Measurements from ENCODE around the gene ZDHHC14. TPM values are rescaled to one million over a fixed set of nuclear protein-coding genes. Genes with fewer than 3 reads are reported as not detected.

Gene ZDHHC14
- total and polyA plus RNA-seq, 2 of the 8 experiments (the other 6 are each of a cell fraction or from before 2014, with no cell fraction given), result 2.9 to 5.3 TPM

GRCh38 chr6:157528931-157529653 is 148.1 kb downstream of the ZDHHC14 start:
- peaks cover 0 to 2% of the 10 kb centered on the region in 2 experiments; a peak in 1 of 4 replicates for H3K9me3 ChIP-seq (ENCODE audit: insufficient read depth in 2 of 2, low read depth in 1 of 2, low read length in 1 of 2)
- H2BK5ac ChIP-seq (ENCODE audit: low read depth, low read length), result no peak overlapping the region
- H4K91ac ChIP-seq (replicated peaks; ENCODE audit: insufficient read length, low read length), result no peak overlapping the region
- no peak overlapping the region for H4K5ac ChIP-seq (ENCODE audit: insufficient read length, low read depth, low read length)
- no peaks in the 10 kb centered on the region for H3K36me3 ChIP-seq (ENCODE audit: control insufficient read depth in 2 of 4, insufficient read depth in 4 of 4, low read length in 3 of 4)
- H3K27me3 ChIP-seq (replicated peaks in 1 of 4; ENCODE audit: control insufficient read depth in 3 of 4, extremely low read depth in 1 of 4, insufficient read depth in 3 of 4, low read length in 3 of 4), result 0 out of 7 replicates have a peak, but pooled peaks cover 0 to 2% (median 0%) of the 10 kb centered on the region in 4 experiments
- no peak overlapping the region for H3K18ac ChIP-seq (ENCODE audit: extremely low read depth, low read length)
- DNase-seq (ENCODE audit: low read depth in 1 of 2, low spot score in 2 of 2) (no peak), FAIRE-seq (no peak)
- no peak overlapping the region for H2AK5ac ChIP-seq (ENCODE audit: low read depth, low read length)
- 0 out of 2 replicates have a peak overlapping the region, but pooled peaks have one; percentile 53 for H2BK15ac ChIP-seq (ENCODE audit: low read length)
- no peaks in the 10 kb centered on the region for H3K23me2 ChIP-seq (ENCODE audit: low read depth, low read length)
- H3K4me1 ChIP-seq (replicated peaks in 1 of 4; ENCODE audit: control insufficient read depth in 3 of 4, insufficient read depth in 4 of 4, low read length in 3 of 4), result peaks cover 8 to 21% (median 15%) of the 10 kb centered on the region in 4 experiments
- WGBS, 2 experiments (ENCODE audit: extremely low coverage in 1 of 2, insufficient coverage in 1 of 2, insufficient read length in 1 of 2, insufficient replicate concordance in 2 of 2, low coverage in 1 of 2, low lambda C conversion rate in 2 of 2, missing lambda C conversion rate in 1 of 2), result 90% methylated on average over 5 of the region's 5 CpGs; no CpG with 5 or more reads in 1 of the 2 experiments
- H3K9ac ChIP-seq (replicated peaks in 1 of 4; ENCODE audit: extremely low read depth in 1 of 4, low read depth in 3 of 4, low read length in 3 of 4), result no peak overlapping the region
- no peak overlapping the region for H2AFZ ChIP-seq (ENCODE audit: low read length)
- ChIA-PET POLR2A (ENCODE audit: partially characterized antibody) (interaction anchor here (1.5 to 1.9 kb wide), 2 partner anchors 10 to 23 kb away, joined by 8 to 9 read pairs; no protein-coding TSS in a partner anchor), CTCF (ENCODE audit: partially characterized antibody) (interaction anchor here (0.7 kb wide), 1 partner anchor 14 kb away, joined by 3 read pairs; no protein-coding TSS in a partner anchor)
- H3K23ac ChIP-seq (ENCODE audit: insufficient read length), result no peak overlapping the region
- no peak overlapping the region for H3K56ac ChIP-seq (replicated peaks; ENCODE audit: insufficient read length, low read depth, low read length)
- no peak overlapping the region for H3K4ac ChIP-seq (replicated peaks; ENCODE audit: insufficient read length, low read depth, low read length)
- H4K20me1 ChIP-seq (replicated peaks in 1 of 2; ENCODE audit: control insufficient read depth in 1 of 2, insufficient read depth in 2 of 2, low read length in 2 of 2), result no peaks in the 10 kb centered on the region
- H3K4me2 ChIP-seq (ENCODE audit: insufficient read depth in 1 of 2, low read depth in 2 of 2, low read length in 2 of 2), result no peak overlapping the region
- H4K8ac ChIP-seq (ENCODE audit: extremely low read depth, insufficient read depth, low read length), result no peak overlapping the region
- H3K14ac ChIP-seq (ENCODE audit: insufficient read length), result no peak overlapping the region
- H2BK120ac ChIP-seq (replicated peaks; ENCODE audit: low read depth, low read length), result no peak overlapping the region
- 0 out of 2 replicates have a peak overlapping the region, but pooled peaks have one; percentile 56 for H2BK12ac ChIP-seq (ENCODE audit: low read depth, low read length)
- H3K4me3 ChIP-seq (ENCODE audit: extremely low read depth in 1 of 4, insufficient read depth in 2 of 4, low read depth in 3 of 4, low read length in 4 of 4), result no peak overlapping the region
- H3K79me2 ChIP-seq (ENCODE audit: control insufficient read depth in 1 of 2, insufficient read depth in 2 of 2, low read length in 2 of 2), result no peaks in the 10 kb centered on the region
- no peak overlapping the region for H3K27ac ChIP-seq (ENCODE audit: low read depth, low read length)
- no peak overlapping the region for H2BK20ac ChIP-seq (ENCODE audit: low read length)
- H3K79me1 ChIP-seq (ENCODE audit: low read depth, low read length), result no peaks in the 10 kb centered on the region
- TF ChIP-seq POLR2A (IDR thresholded peaks at IDR 0.05; ENCODE audit: control extremely low read depth in 1 of 2, low read depth in 2 of 2, low read length in 2 of 2) (no peak), RAD21 (IDR thresholded peaks at IDR 0.05 in 1 of 2, conservative IDR thresholded peaks at IDR 0.05 in 1 of 2; ENCODE audit: low read depth in 2 of 2, low read length in 2 of 2) (no peak), ATF2 (IDR thresholded peaks at IDR 0.05; ENCODE audit: low read length) (no peak), CBX5 (IDR thresholded peaks at IDR 0.05; ENCODE audit: low read depth, low read length) (no peak), CTCF (IDR thresholded peaks at IDR 0.05; ENCODE audit: control extremely low read depth in 1 of 3, insufficient read depth in 1 of 3, low read depth in 1 of 3, low read length in 3 of 3) (no peak), CHD1 (IDR thresholded peaks at IDR 0.05; ENCODE audit: low read depth, low read length) (no peak), BCL11A (IDR thresholded peaks at IDR 0.05; ENCODE audit: low read depth in 2 of 2, low read length in 2 of 2) (no peak)
